WI38 (cell line): ENCODE results near the gene GMDS.

Experiments used
- H3K4me3 ChIP-seq: 2 replicates; pipeline ENCODE4 v1.5.1; 2011; ENCODE audit warnings: low read depth, mild to moderate bottlenecking, control low read depth, low read length
- TF ChIP-seq, protein P1 (sequence below): IDR thresholded peaks from 2 replicates; pipeline ENCODE4 v1.5.1; 2012; ENCODE audit warnings: low read depth, mild to moderate bottlenecking, control low read depth, low read length

GMDS gene

DNA sequence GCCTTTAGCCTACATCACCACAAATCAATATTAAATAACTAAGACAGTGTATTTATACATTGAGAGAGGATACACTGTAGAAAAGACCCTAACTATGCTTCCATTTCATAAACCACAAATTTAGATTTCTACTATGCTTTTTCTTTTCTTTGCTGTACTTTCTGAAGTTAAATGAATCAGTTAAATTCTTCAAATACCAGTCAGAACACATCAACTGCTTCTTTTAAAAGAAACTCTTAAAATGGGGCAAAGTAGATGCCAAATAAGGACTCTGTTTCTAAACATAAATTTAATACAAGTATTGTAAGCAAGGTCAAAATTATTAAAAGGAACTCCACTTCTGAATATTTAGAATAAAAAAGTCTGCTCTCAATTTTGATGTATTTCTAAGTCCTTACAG is 76.9 kb downstream of the GMDS start:
- TF ChIP-seq, protein P1, sequence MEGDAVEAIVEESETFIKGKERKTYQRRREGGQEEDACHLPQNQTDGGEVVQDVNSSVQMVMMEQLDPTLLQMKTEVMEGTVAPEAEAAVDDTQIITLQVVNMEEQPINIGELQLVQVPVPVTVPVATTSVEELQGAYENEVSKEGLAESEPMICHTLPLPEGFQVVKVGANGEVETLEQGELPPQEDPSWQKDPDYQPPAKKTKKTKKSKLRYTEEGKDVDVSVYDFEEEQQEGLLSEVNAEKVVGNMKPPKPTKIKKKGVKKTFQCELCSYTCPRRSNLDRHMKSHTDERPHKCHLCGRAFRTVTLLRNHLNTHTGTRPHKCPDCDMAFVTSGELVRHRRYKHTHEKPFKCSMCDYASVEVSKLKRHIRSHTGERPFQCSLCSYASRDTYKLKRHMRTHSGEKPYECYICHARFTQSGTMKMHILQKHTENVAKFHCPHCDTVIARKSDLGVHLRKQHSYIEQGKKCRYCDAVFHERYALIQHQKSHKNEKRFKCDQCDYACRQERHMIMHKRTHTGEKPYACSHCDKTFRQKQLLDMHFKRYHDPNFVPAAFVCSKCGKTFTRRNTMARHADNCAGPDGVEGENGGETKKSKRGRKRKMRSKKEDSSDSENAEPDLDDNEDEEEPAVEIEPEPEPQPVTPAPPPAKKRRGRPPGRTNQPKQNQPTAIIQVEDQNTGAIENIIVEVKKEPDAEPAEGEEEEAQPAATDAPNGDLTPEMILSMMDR: no peak
- H3K4me3 ChIP-seq: no peak overlapping the region

DNA sequence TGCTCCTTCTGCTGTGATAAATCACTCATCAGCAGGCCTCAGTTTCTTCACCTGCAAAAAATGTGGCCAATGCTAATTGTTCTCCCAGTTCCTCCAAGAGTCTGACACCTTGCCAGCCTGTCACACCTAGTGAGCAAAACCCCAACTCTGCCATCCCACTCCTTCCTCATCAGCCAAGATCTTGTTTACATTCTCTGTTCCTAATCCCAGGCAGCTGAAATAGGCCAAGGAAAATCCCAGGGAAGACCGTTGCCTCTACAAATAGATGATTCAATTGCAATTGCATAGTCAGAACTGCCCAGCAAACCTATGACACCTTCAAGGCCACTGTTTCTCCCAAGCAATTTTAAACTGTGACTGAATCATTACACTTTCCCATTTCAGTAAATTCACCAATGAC is 78.7 kb downstream of the GMDS start:
- TF ChIP-seq, protein P1: no peak
- no peak overlapping the region for H3K4me3 ChIP-seq

DNA sequence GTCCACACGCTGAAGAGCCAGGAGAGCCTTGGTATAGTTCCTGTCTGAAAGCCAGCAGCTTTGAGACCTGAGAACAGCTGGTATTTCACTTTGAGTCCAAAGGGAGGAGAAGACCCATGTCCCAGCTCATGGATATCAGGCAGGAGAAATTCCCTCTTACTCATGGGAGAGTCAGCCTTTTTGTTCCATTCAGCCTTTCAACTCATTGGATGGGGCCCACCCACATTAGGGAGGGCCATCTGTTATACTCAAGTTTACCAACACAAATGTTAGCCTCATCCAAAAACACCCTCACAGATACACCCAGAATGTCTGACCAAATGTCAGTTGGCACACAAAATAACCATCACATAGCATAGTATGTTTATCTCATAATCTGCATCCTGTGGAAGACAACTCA is 80.1 kb downstream of the GMDS start:
- H3K4me3 ChIP-seq: no peak overlapping the region
- TF ChIP-seq, protein P1: no peak

DNA sequence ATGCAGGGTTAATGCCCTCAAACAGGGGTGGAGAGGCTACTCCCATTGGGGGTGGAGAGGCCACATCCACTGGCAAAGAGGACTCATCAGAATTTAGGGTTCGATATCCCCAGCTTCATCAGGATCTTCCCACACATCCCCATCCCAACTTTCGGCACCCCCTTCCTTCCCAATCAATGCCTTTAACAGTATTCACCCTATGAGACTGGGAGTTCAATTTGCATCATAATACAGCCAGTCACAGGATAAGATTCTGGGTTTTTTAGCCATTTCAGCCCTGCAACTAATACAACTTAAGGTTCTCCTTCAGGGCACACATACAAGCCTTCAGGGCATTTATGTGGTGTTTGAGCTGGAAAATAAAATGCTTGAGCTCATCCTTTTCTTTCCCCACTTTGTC is 80.9 kb downstream of the GMDS start:
- TF ChIP-seq, protein P1: no peak
- no peak overlapping the region for H3K4me3 ChIP-seq

DNA sequence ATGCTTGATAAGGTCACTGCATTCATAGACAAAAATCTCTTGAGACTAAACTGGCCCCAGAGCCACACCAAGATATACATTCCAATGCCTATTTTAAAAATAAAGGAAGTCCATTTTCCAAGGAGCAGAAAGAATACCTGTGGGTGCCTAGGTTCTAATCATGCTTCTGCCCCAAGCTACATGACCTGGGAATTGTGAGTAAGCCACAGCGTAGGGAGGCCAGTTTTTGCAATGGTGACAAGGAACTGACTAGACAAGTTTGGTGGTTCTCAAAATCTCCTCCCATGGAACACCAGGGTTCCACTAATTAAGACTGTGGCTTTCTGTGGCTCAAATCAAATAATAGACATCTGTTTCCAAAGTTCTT is 83.3 kb downstream of the GMDS start:
- TF ChIP-seq, protein P1: no peak
- no peak overlapping the region for H3K4me3 ChIP-seq

DNA sequence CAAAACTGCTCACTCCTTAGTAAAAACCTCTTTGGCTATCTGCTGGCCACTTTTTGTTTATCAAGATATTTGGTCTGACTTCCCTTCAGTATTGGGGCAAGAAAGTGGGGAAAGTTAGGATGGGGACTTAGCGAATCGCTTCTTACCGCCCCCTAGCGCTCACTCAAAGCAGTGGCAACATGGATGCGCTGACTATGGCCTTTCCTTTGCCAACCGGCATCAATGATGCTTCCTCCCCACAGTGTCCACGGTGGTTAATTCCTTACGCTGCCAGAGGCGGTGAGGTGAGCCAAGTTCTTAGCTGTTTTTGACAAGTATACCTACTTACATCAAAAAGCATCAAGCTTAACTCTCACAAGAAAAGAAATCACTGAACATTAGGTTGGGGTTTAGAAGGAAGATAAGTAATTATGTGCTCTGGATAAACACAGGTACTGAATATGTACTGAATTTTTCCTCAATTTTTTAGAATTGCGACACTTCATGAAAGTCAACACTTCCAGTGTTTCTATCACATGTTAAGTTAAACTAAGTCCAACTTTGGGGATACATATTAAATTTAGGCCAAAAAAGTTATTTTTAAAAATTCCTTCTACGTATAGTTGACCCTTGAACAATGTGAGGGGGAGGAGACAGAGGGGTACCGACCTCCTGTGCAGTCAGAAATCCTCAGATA is 86.7 kb downstream of the GMDS start:
- H3K4me3 ChIP-seq: no peak overlapping the region
- TF ChIP-seq, protein P1: peak; percentile 23; the same call in 1 of the 2 replicates

DNA sequence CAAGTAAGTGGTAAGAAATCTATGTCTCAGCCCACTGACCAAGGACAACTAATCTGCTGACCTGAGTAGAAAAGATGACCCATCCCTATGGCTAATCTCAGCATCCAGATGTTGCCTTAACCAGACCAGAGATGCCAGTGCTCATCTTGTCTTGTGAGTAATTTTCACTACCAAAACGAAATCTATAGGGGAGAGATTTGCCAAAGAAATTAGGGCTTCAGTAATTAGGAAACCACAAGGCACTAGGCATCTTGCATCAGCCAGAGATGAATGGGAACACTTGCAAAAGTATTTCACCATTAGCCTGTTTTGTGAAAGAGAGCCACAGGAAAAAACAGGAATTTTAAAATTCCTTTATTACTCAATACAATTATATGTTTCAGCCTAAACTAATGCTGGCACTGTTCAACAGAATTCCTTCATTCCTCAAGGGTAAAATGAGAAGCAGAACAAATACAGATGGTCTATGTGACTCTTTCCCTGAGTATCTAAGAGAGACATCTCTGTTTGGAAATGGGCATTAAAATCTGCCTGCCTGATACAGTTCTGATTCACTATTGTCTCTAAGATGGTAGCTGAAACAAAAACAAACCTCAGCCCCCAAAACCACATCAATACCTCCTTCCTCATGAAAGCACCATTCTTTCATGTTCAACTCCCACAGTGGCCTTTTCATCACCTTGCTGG is 87.8 kb downstream of the GMDS start:
- H3K4me3 ChIP-seq: no peak overlapping the region
- TF ChIP-seq, protein P1: no peak
